GM06990 (cell line): Measurements from ENCODE around the gene CACNG3.

Experiments used
- DNase-seq: peaks from one replicate; pipeline ENCODE4 v3.0.0-alpha.2; 2011; ENCODE audit not compliant: insufficient read length; ENCODE audit errors: extremely low read depth
- H3K27me3 ChIP-seq: replicated peaks from 2 replicates; pipeline ENCODE4 v1.6.0; 2011; ENCODE audit warnings: low read length; ENCODE audit not compliant: control insufficient read depth, insufficient read depth
- H3K36me3 ChIP-seq: 2 replicates; pipeline ENCODE4 v1.5.1; 2011; ENCODE audit warnings: low read length; ENCODE audit not compliant: control insufficient read depth, insufficient read depth
- H3K4me3 ChIP-seq: replicated peaks from 2 replicates; pipeline ENCODE4 v1.5.1; 2011; ENCODE audit warnings: low read depth, mild to moderate bottlenecking, control low read depth, low read length
- CTCF ChIP-seq: IDR thresholded peaks from 2 replicates; pipeline ENCODE4 v1.5.1; 2011; ENCODE audit warnings: low read length, control low read depth, mild to moderate bottlenecking, inconsistent platforms; ENCODE audit not compliant: insufficient read depth, poor library complexity, severe bottlenecking

Gene CACNG3

GRCh38 chr16:24302636-24303035 is 46.5 kb downstream of the CACNG3 start:
- DNase-seq: no peak
- Histone ChIP-seq H3K36me3 (no peaks in the 10 kb centered on the region), H3K4me3 (no peak overlapping the region), H3K27me3 (no peaks in the 10 kb centered on the region; the same call in none of the 2 replicates)
- no peak for TF ChIP-seq CTCF

GRCh38 chr16:24308200-24308599 is 52.1 kb downstream of the CACNG3 start:
- DNase-seq: no peak
- no peak for TF ChIP-seq CTCF
- H3K36me3 ChIP-seq: no peaks in the 10 kb centered on the region

GRCh38 chr16:24309258-24310142 is 53.4 kb downstream of the CACNG3 start:
- H3K27me3 ChIP-seq: no peaks in the 10 kb centered on the region; the same call in 1 of the 2 replicates
- no peak for DNase-seq
- no peak overlapping the region for H3K4me3 ChIP-seq
- H3K36me3 ChIP-seq: no peaks in the 10 kb centered on the region
- no peak for TF ChIP-seq CTCF

More at GRCh38 chr16:24308200-24308599, 52.1 kb downstream of the CACNG3 start:
- Histone ChIP-seq H3K27me3 (no peaks in the 10 kb centered on the region; the same call in none of the 2 replicates), H3K4me3 (no peak overlapping the region)

- no peak overlapping the region for H3K4me3 ChIP-seq
- DNase-seq: no peak
- H3K36me3 ChIP-seq: no peaks in the 10 kb centered on the region
- no peak for TF ChIP-seq CTCF
- no peaks in the 10 kb centered on the region for H3K27me3 ChIP-seq
Measured at GRCh38 chr16:24315343-24315742, 59.2 kb downstream of the CACNG3 start.

GRCh38 chr16:24318680-24319079 is 62.5 kb downstream of the CACNG3 start:
- no peaks in the 10 kb centered on the region for H3K27me3 ChIP-seq
- no peaks in the 10 kb centered on the region for H3K36me3 ChIP-seq
- TF ChIP-seq CTCF: peak; percentile 31
- H3K4me3 ChIP-seq: no peak overlapping the region
- no peak for DNase-seq
